HG03066 (cell line): Measurements from ENCODE around the gene FRMD5.

Experiments
- ATAC-seq: cut with Tn5 transposase; IDR thresholded peaks from one replicate; pipeline ENCODE4 v1.9.1; 2021; ENCODE audit warnings: low read depth; ENCODE audit not compliant: unreplicated experiment

The FRMD5 gene

DNA sequence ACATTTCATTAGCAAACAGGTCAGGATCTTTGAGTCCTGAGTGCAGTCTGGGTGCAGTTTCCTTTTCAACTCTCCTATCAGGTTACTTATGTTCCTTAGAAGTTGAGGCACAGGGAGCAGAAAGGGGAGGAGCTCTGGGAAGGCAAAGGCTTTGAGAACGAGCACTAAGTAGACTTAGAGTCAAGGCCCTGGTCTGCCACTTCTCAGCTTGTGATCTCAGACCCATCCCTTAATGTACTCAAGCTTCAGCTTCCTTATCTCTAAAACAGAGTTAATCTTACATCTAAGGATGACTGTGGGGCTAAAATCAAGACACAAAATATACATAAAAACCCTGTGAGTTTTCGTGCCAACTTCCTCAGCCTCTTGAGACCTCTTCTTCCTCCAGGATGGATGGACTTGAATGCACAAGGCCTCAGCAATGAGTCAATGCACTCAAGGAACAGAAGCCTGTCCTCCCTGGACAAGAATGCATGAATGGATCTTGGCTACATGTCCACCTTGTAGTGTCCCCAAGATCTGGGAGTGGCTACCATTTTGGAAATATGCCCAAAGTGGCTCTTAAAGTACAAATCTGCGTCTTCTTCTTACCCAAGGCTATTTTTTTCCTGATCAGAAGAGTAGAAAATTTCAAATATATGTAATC is 263.2 kb downstream of the FRMD5 start:
- ATAC-seq, result no peak

DNA sequence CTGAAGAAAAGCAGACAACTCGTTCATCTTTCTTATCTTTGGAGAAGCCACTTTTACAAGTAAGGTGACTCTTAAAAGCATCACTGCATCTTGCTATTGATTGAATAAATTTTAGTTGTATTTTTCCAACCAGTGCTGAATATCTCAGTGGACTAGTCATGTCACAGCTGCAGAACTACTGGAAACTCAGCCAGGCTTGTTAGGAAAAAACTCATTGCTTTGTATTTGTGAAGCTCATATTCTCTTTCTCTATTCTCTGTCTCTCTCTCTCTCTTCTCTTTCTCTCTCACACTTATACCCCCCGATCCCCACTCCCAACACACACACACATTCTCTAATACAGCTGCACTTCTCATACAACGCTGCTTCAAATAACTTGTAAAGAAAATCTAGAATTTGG is 264.0 kb downstream of the FRMD5 start:
- no peak for ATAC-seq

DNA sequence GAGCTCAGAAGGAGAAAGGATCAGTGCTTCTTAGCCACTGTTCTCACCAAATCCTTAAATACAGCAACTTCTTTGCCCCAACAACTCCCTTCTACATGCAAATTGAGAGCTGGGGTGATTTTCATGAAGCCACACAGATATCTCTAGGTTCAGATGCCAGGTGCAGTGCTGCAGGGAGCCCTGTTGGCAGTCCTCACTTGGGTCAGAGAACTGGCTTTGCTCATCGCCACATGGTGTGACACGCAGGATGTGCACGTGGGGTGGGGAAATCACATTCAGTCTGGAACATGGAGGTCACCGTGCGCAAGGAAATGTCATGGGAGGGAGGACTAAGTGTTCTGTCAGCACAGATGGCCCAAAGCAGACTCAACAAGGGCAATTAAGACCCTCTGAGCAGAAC is 264.5 kb downstream of the FRMD5 start:
- ATAC-seq, result no peak

DNA sequence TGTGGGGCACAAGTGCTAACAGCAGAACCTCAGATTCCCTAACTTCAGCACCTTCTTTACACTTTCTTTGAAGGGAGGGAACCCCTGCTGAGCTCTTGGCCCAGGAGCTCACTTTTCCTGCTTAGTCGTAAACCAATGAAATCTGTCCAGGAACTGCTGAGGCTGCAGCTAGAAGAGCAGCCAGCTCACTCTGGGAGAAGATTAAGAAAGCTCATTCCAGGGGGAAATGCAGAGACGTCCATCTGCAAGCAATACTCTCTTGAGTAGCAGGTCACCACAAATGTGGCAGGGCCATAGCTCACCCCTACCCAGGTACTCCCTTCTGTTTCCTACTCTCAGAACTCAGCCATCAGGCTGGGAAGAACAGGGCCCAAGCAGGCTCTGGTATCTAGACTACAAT is 265.0 kb downstream of the FRMD5 start:
- ATAC-seq, result no peak

DNA sequence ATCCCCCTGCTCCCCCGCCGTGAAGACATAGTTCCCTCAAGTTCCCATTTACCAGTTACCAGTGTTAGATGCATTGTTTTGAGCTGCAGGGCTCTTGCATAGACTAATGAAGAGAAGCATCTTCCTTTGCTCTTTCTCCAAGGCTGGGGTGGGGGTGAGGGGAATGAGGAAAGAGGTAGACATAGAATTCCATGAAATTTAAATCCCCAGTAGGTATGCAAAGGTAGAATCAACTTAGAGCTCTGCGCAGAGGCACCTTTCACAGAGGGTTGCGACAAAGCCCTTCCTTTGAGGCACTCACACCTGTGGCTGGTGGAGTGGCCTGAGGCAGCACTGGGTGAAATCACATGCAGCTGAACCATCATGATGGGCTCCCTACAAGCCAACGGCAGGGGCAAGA is 266.9 kb downstream of the FRMD5 start:
- ATAC-seq, result no peak

DNA sequence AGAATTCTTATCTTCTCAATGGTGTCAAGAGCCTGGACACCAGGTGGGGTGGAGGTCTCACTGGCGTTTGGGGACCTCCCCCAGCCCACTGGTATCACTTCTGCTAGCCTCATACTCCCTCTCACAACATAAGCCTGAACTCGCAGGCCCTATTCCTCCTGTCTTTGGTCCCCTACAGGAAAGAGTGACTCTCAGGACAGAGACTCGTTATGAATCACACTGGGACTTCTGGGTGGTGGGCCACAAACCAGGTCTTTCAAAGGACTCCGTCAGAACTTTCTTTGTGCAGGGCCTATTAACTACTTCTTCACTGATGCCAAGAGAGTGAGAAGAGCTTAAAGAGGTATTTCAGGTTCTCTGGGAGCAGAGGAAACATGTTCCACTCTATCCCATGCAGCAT is 267.9 kb downstream of the FRMD5 start:
- no peak for ATAC-seq

DNA sequence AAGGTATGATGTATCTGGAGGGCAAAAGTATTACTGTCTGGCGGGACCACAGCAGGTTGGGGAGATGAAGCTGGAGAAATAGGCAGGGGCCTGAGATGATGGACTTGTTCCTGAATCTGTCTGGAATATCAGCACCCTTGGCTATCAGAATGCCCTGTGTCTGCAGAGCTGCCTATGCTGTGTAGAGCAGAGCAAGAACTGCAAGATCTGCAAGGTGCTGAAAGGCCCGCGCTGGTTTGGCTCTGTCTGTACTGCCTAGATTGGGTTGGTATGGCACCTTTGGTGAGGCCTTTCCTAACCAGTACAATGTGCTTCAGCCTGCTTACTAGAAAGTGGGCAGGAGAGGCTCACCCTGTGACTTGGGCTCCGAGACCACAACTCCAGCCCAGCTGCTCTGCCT is 271.5 kb downstream of the FRMD5 start:
- no peak for ATAC-seq

DNA sequence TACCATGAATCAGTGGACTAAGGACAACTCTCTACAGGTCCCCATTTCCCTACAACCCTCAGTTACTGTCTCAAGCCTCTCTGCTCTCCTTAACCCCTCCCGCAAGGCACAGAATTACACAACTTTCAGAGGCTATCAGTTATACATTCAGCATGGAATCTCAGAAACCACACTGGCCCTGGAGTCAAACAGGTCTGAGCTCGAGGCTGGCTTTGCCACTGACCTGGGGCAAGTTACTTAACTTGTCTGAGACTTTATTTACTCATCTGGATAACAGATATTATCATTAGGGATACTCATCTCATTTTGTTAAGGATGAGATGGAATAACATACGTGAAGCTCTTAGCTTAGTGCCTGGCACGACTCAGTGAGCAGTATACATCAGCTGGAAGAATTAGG is 273.1 kb downstream of the FRMD5 start:
- ATAC-seq, result no peak

DNA sequence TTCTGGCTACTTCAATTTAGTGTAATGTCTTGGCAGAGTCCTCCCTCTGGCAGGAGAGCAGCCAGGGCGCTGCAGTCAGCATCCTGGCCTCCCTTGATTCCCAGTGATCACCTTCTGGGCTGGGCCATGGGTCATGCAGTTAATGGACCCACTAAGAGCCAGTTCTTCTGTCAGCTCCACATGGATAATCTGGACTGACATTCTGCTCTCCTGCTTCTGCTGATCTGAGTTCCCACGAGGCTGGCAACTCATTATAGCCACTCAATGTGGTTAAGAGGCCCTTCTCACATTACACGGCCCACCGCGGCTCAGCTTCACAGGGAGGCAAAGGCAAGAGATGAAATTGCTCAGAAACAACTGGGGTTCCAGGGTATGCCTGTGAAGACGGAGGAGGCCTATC is 274.3 kb downstream of the FRMD5 start:
- no peak for ATAC-seq

DNA sequence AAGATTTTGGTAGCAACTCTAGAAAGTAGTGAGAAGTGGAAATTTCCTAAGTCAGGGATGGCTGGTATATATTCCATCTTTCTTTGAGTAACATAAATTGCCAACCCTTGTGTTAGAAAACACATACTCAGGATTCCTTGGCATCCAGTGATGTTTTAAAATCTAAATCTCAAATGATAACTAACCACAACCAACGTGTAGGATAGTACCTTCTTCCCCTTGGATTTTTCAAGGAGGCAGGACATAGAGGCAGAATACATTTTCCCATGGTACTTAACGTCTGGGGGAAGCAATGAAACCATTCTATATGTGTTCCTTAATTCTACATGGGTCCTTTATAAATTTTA is 274.8 kb downstream of the FRMD5 start:
- ATAC-seq, result no peak

DNA sequence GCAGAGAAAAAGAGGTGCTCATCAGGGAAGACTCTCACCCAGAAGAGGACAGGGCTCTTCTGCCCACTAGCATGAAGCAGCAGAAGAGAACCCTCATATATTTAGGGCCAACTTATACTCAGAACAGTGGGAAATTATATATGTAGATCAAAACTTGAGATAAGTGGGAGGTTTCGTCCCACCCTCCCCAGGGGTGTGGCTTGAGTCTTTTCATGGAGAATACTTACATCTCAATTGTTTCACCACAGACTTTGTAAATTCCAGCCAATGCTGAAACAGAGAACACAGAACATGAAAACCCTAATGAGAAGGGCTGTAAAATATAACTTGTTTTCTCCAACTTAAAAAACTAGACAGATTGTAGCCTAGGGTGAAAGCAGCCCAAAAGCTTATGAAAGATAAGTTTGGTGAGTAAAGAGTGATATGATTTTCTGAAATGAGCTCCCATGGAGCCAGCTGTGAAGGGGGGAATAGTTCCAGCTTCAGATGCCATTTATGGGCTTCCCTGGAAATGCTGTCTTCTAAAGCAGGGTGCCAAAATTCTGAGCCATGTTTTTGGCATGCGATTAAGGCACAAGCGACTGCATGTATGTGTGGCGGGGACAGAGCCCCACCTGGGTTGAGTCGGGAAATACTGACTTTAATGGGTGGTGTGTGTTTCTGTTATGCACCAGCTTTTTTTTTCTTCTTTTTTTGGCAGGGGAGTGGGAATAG is 275.4 kb downstream of the FRMD5 start:
- no peak for ATAC-seq

DNA sequence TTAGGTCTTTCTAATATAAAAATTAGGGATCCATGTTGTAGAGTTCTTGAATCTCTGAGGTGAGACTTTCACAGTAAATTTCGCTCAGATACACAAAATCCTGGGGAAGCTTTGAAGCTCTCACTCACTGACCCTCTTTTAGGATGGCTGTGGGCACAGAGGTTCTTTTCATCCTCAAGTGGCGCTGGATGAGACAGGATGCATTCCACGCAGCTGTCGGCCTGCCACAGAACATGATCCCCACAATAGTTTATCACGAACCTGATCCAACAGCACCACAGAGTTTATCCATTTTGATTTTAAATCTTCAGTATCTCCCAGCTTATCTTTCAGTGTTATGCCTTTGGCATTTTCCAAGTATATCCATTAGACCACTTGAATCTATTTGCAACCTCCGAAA is 276.4 kb downstream of the FRMD5 start:
- no peak for ATAC-seq

DNA sequence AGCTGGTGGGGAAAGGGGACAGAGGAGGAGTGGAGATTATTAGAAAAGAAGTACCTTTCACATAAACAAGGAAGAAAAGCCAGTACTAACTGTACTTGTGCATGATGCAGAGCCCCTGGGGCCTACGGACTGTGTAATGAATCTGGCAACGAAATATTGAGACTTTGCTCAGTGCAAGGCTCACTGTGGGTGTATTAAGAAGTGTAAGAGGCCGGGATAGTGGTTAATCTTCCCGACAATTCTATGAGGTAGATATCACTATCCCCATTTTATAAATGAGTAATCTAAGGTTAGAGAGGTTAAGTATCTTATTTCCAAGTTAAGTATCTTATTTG is 278.8 kb downstream of the FRMD5 start:
- ATAC-seq, result no peak

DNA sequence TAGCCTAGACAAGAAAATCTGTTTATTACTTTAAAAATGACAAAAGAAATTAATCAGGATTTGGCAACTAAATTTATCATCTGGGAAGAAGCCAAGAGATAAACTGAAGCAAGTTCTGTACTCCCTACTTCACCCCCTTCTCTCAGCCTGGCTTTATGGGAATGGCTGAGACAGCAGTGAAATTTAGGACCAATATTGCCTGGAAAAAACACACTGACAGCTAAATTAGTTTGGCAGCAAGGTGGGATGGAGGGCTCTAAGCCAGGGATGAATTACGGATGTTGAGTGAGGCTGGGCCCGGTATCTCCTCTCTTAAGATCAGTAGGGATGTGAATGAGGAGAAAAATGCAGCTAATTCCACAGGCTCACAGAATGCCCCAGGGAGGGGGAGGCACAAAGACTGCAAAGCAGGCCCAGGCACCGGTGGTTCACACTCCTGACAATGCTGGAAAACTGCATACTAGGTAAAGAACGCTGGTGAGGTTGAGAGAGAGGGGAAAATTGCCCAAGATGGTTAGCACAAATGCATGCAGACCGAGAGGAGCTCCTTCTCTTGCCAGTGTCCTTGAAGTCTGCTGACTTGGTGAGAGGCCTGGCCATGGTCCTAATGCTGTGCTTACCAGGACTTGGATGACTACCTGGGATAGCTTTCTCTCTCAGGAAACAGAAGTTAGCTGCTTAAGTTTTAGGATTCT is 279.3 kb downstream of the FRMD5 start:
- ATAC-seq, result no peak

DNA sequence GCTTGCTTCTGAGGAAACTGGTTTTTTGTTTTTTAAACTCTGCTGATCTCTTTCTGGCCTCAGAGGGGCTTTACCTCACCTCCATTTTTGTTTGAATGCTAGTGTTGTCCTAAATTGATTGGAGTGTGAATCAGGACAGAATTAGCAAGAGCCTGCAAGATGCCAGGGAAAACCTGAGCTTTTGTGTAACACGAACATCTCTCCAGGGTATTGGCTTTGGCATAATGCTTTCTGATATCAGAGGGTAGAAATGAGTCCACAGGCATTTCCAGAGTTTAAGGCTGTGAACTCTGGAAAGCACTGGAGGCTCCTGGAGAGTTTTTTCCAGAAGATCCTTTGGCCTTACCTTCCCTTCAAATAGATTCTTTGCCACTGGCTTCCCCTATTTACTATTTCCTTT is 281.1 kb downstream of the FRMD5 start:
- no peak for ATAC-seq

DNA sequence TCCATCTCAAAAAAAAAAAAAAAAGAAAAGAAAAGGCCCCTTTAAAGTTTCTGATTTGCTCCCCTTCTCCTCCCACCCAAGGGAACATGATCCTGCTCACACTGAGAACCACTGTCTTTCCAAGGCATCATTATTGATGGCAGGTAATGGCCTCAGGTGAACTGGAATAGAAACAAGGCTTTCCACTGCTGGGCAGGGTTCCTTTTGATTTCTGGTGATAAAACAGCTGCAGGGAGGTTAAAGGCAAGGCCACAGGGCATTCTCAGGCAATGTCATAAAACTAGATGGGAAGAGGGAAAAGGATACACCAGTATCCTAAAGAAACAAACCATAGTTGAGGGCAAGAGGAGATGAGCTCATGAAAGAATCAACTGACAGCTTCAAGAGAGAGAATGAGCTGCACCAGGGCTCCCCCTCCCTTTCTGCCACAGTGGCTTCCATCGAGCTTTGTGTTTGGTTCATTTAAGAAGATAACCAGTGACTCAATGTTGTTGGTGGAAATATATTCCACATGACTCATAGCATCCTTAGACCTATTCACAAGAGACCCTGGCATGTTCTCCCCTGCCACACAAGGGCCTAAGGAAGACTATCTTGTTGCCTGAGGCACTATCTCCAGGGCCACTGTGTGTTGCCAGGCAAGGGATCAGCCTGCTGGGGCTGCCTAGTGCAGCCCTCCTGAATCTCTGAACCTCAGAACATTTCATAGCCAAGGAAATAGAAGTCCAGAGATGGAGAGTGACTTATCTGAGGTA is 281.9 kb downstream of the FRMD5 start:
- ATAC-seq, result no peak

DNA sequence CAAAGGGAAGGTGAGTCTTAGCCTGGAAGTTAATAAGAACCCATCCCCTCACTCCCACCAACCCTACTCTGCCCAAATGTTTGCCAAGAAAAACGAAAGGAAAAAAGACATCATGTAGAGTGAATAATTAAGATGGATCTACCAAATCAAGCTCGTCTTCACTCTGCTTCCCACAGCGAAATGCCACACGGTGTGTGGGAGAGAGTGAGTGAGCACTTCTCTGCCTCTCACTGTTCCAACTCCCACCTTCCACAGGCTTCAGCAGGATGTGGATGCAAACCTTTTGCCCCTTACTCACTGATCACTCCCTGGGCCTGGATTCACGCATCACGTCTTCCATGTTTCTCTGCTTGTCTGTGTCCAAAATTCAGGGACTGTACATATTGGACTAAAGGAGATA is 282.9 kb downstream of the FRMD5 start:
- no peak for ATAC-seq

DNA sequence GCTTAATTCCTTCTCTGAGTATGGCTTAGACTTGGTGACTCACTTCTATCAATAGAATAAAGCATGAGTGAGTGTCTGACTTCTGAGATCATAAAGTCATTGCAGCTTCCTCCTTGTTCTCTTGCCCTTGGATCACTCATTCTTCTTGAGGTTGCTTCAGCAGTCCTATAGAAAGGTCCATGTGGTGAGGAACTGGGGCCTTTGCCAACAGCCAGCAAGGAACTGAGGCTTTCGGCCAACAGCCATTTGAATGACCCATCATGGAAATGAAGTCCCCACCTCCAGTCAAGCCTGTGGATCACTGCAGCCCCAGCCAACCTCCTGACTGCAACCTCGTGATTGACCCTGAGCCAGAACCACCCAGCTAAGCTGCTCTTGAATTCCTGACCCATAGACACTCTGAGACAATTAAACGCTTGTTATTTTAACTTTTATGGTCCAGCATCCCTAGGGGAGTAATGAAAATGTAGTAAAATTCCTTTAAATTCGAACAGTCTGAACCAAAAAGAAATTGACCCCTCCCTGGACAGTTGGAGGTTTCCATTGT is 283.8 kb downstream of the FRMD5 start:
- no peak for ATAC-seq

DNA sequence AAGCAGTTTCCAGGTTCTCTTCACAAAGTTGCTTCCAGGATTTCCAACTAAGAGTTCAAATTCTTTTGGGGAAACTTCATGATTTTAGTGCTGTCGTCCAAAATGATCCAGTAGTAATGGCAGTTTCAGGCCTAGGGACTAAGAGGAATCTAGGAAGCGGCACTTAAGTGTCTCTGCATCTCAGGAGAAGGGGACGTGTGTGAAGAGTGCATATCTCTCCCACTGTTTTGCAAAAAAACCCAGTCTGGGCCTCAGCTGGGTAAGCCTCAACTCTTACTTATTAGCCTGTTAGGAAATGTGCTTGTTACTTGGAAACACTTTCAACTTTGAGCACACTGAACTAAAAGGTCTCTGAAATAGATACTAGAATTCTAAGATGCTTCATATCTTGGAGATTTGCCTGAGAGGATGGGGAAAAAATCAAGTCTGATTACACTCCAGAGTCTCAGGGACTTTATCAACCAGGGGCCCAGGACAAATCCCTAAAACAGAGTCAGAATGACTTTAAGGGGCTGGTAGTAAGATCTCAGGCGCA is 286.5 kb downstream of the FRMD5 start:
- no peak for ATAC-seq

DNA sequence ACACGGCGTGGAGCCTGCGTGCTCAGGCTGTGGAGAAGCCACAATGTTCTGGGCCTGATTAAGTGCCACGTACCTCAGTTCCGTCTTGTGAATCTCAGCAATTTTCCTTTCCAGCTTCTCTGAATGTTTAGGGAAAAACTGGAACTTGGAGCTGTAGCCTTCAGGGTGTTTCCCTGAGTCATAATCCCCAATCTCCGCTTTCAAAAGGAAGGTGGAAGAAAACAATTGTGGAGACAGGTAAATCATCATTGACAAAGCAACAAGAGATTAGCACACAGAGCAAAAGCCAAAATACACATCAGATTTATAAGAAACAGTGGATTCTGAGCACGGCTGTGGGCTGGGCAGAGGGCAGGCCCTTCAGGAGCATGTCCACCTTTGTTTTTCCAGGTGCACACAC is 289.3 kb downstream of the FRMD5 start:
- ATAC-seq, result no peak

DNA sequence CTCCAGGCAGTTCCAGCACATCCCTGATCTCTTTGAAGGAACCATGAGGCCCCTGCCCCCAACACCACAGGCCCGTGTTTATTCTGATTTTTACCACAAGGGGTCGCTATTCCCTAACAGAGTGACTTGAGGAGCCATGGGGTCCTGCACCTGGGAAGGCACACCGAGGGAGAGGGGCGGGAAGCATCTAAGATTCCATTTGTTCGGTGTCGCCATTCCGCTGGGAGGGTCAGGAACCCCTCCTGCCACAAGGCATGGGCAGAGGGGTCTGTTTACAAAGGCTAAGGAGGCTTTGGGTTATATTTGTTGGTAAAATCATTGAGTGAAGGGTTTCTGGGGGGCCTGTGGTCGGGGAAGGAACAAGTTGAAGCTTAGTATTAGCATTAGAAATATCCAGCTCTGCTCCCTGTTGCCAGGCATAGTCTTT is 291.2 kb downstream of the FRMD5 start:
- ATAC-seq, result no peak
